Loucy (cell line): Measurements from ENCODE around the gene TNS2.

Experiments
- H2AFZ ChIP-seq: fragments of 200-600 bp; sonication (generic); 2 replicates; pipeline ENCODE4 v1.6.0; 2016; ENCODE audit warnings: antibody characterized with exemption, mild to moderate bottlenecking, low read length, moderate library complexity
- H3F3A ChIP-seq: fragments of 200-600 bp; 2 replicates; pipeline ENCODE4 v1.6.0; 2016; ENCODE audit warnings: antibody characterized with exemption, low read depth, mild to moderate bottlenecking
- H3K27me3 ChIP-seq: fragments of 200-600 bp; sonication (generic); 2 replicates; pipeline ENCODE4 v1.6.1; 2014; ENCODE audit warnings: low read length, mild to moderate bottlenecking; ENCODE audit not compliant: insufficient read depth, poor library complexity, severe bottlenecking
- H3K36me3 ChIP-seq: fragments of 200-600 bp; sonication (generic); 2 replicates; pipeline ENCODE4 v1.6.1; 2016; ENCODE audit warnings: low read length; ENCODE audit not compliant: insufficient read depth
- H3K4me1 ChIP-seq: fragments of 200-600 bp; sonication (generic); 2 replicates; pipeline ENCODE4 v1.5.1; 2014; ENCODE audit warnings: low read length, mild to moderate bottlenecking; ENCODE audit not compliant: insufficient read depth, poor library complexity, severe bottlenecking
- H3K4me2 ChIP-seq: fragments of 200-600 bp; sonication (generic); 2 replicates; pipeline ENCODE4 v1.6.0; 2014; ENCODE audit warnings: antibody characterized with exemption, low read length, low read depth, mild to moderate bottlenecking; ENCODE audit not compliant: poor library complexity, severe bottlenecking
- H3K4me3 ChIP-seq: fragments of 200-600 bp; sonication (generic); 2 replicates; pipeline ENCODE4 v1.5.1; 2014; ENCODE audit warnings: low read length, mild to moderate bottlenecking, mixed read lengths; ENCODE audit not compliant: poor library complexity, severe bottlenecking
- H3K79me2 ChIP-seq: fragments of 200-600 bp; sonication (generic); 2 replicates; pipeline ENCODE4 v1.6.1; 2014; ENCODE audit warnings: low read length; ENCODE audit not compliant: insufficient read depth
- H3K9ac ChIP-seq: fragments of 200-600 bp; sonication (generic); 2 replicates; pipeline ENCODE4 v1.6.0; 2014; ENCODE audit warnings: mild to moderate bottlenecking, low read depth, low read length, moderate library complexity; ENCODE audit not compliant: poor library complexity, severe bottlenecking
- H3K9me2 ChIP-seq: fragments of 200-600 bp; sonication (generic); replicated peaks from 2 replicates; pipeline ENCODE4 v1.6.1; 2016; ENCODE audit warnings: low read depth, low read length, mixed read lengths
- H3K9me3 ChIP-seq: fragments of 200-600 bp; sonication (generic); 2 replicates; pipeline ENCODE4 v1.6.1; 2014; ENCODE audit warnings: mild to moderate bottlenecking, antibody characterized with exemption, low read length, low read depth; ENCODE audit not compliant: insufficient read depth
- H4K20me1 ChIP-seq: fragments of 200-600 bp; sonication (generic); 2 replicates; pipeline ENCODE4 v1.6.0; 2014; ENCODE audit warnings: antibody characterized with exemption, low read length, mild to moderate bottlenecking; ENCODE audit not compliant: insufficient read depth, poor library complexity, severe bottlenecking
- EZH2phosphoT487 ChIP-seq: fragments of 200-600 bp; IDR thresholded peaks from 2 replicates; pipeline ENCODE4 v1.6.1; 2018; ENCODE audit warnings: antibody characterized with exemption, mild to moderate bottlenecking, moderate library complexity, borderline replicate concordance
- TF ChIP-seq, protein P1 (sequence below): fragments of 200-600 bp; sonication (generic); conservative IDR thresholded peaks from 2 replicates; pipeline ENCODE4 v1.5.1; 2014; ENCODE audit warnings: mild to moderate bottlenecking, antibody characterized with exemption, low read length

The TNS2 gene

DNA sequence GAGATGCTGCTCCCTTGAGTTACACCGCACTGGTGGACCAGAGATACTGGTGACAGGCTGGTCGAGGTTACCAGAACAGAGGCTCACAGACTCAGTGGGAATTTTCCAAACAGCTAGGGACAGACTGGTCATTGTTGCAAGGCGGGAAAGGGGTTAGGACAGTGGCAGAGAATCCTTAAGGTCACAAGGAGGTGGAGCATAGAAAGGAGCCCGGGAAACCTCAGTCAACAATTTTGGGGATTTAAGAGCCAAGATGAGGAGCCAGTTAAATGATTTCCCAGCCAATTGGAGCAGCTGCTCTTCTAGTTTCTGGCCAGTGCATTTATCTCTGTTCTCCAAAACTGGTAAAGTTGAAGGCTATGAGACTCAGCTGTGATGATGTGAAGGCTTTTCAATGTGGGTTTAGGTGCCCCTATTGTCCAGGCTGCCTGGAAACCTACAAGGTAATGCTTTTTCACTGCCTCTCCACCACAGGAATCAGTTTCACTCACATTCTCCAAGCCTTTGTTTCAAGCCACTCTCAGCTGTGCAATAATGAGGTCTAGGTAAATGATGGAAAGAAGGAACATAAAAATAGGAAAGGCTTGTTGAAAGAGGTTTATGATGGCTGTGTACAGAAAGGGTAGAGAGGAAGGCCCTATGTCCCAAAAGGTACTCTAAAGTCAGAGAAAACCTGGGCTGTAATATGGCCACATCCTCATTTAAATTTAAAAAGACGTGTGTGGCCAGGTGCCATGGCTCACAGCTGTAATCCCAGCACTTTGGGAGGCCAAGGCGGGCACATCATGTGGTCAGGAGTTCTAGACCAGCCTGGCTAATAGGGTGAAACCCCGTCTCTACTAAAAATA, 7.0 kb upstream of the TNS2 start:
- H3K4me3 ChIP-seq = no peak overlapping the region
- no peaks in the 10 kb centered on the region for H3K27me3 ChIP-seq
- H3K9ac ChIP-seq = no peak overlapping the region
- H3F3A ChIP-seq = peaks cover 9% of the 10 kb centered on the region; the same call in 1 of the 2 replicates
- no peaks in the 10 kb centered on the region for H3K9me3 ChIP-seq
- H3K4me2 ChIP-seq = no peak overlapping the region
- H2AFZ ChIP-seq = no peak overlapping the region
- peaks cover 44% of the 10 kb centered on the region; the same call in 1 of the 2 replicates for H3K36me3 ChIP-seq
- H4K20me1 ChIP-seq = no peaks in the 10 kb centered on the region
- H3K4me1 ChIP-seq = peaks cover 5% of the 10 kb centered on the region
- TF ChIP-seq, protein P1, sequence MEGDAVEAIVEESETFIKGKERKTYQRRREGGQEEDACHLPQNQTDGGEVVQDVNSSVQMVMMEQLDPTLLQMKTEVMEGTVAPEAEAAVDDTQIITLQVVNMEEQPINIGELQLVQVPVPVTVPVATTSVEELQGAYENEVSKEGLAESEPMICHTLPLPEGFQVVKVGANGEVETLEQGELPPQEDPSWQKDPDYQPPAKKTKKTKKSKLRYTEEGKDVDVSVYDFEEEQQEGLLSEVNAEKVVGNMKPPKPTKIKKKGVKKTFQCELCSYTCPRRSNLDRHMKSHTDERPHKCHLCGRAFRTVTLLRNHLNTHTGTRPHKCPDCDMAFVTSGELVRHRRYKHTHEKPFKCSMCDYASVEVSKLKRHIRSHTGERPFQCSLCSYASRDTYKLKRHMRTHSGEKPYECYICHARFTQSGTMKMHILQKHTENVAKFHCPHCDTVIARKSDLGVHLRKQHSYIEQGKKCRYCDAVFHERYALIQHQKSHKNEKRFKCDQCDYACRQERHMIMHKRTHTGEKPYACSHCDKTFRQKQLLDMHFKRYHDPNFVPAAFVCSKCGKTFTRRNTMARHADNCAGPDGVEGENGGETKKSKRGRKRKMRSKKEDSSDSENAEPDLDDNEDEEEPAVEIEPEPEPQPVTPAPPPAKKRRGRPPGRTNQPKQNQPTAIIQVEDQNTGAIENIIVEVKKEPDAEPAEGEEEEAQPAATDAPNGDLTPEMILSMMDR = no peak
- TF ChIP-seq EZH2phosphoT487 = no peak
- H3K9me2 ChIP-seq = no peaks in the 10 kb centered on the region
- no peaks in the 10 kb centered on the region for H3K79me2 ChIP-seq

DNA sequence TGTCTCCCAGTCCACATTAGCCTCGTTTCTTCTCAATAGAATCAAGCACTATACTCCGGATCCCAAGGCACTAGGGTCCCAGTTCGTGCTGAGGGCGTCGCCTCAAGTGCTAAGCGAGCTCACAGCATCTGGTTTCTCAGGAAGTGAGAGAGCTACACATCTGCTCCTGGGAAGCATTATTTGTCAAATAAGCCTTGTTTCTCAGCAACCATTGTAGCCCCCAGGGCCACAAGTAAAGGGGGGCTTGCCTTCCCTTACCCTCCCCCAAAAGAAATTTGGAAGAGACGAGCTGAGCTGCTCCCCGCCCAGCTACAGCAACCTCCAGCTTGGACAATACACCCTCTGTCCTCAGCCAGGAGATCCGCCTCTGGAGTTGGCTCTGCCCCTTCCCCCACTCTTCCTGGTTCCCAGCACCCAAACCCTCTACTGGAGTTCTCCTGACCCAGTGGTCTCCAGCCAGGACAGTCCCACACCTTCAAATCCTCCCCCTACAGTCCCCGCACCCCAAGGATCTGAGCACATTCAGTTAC, 5.7 kb upstream of the TNS2 start:
- Histone ChIP-seq H3K27me3 (no peaks in the 10 kb centered on the region), H3K4me2 (no peak overlapping the region), H4K20me1 (no peaks in the 10 kb centered on the region), H3K9ac (no peak overlapping the region), H2AFZ (no peak overlapping the region), H3K4me1 (peaks cover 5% of the 10 kb centered on the region), H3K9me3 (no peaks in the 10 kb centered on the region), H3K4me3 (no peak overlapping the region), H3K79me2 (no peaks in the 10 kb centered on the region), H3K9me2 (no peaks in the 10 kb centered on the region), H3F3A (peaks cover 9% of the 10 kb centered on the region; the same call in 1 of the 2 replicates), H3K36me3 (peaks cover 32% of the 10 kb centered on the region; the same call in 1 of the 2 replicates)
- no peak for TF ChIP-seq EZH2phosphoT487
- TF ChIP-seq, protein P1 = no peak

DNA sequence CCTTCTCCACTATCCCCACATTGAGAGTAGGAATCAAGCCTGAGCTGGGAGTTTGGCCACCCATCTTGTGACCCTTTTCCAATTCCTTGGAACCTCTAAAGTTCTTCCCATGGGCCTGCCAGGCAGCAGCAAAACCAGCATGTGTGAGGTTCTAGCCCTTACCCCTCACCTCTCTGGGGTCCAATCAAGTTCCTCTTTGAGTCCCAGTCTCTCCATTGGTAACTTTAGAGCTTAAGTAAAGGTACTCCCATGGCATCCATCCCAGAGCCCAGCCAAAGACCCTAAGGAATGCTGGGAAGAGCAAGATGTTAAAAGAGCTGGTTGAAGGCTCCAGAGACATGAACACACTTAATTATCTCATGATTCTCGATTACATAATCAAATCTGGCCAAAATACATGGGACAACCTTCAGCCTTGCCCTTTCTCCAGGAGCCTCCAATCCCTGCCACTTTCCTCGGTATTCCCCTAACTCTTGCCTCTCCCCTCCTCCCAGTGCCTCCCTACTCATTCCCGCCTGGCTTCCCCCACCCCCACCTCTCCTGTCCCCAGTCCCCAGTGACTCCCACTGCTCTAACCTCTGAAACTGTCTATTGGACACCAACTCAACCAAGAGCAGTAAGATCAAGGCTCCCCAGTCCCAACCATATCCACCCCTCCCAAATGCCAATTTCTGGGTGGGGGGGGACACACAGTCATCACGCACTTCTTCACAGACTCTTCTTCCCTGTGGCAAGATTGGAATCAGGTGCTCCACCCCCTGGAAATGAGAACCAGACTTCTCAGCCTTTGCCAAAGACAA, 4.8 kb upstream of the TNS2 start:
- no peak for TF ChIP-seq EZH2phosphoT487
- TF ChIP-seq, protein P1 = no peak
- Histone ChIP-seq H3K36me3 (peaks cover 22% of the 10 kb centered on the region; the same call in 1 of the 2 replicates), H3K79me2 (no peaks in the 10 kb centered on the region), H3K27me3 (no peaks in the 10 kb centered on the region), H3K9ac (no peak overlapping the region), H3K9me2 (no peaks in the 10 kb centered on the region), H3K4me2 (no peak overlapping the region), H3K9me3 (no peaks in the 10 kb centered on the region), H3K4me1 (peaks cover 5% of the 10 kb centered on the region), H3K4me3 (no peak overlapping the region), H2AFZ (no peak overlapping the region), H4K20me1 (no peaks in the 10 kb centered on the region), H3F3A (peaks cover 9% of the 10 kb centered on the region; the same call in 1 of the 2 replicates)
